ENCODE results near the gene CLIC4. TPM values are rescaled to one million over a fixed set of nuclear protein-coding genes. Genes with fewer than 3 reads are reported as not detected.
"Not testable (repeated sequence)": the region's sequence is repeated elsewhere in the genome, so short reads cannot be mapped to it uniquely, and the experiment has no call there.

Gene CLIC4
- polyA plus RNA-seq, 4 donors: 168 to 230 (median 203) TPM

GRCh38 chr1:24871306-24871901 is 126.2 kb downstream of the CLIC4 start:
- DNase-seq (ENCODE audit: low read depth in 4 of 4, low spot score in 3 of 4): no peak

GRCh38 chr1:24872061-24872850 is 127.0 kb downstream of the CLIC4 start:
- DNase-seq (ENCODE audit: low read depth in 4 of 4, low spot score in 3 of 4): no peak

- DNase-seq (ENCODE audit: low read depth in 4 of 4, low spot score in 3 of 4): no peak
Measured at GRCh38 chr1:24873148-24873547, 127.9 kb downstream of the CLIC4 start.

- no peak for DNase-seq (ENCODE audit: low read depth in 4 of 4, low spot score in 3 of 4)
Measured at GRCh38 chr1:24874056-24874455, 128.8 kb downstream of the CLIC4 start.

- DNase-seq (ENCODE audit: low read depth in 4 of 4, low spot score in 3 of 4): no peak
Measured at GRCh38 chr1:24874611-24875234, 129.5 kb downstream of the CLIC4 start.

GRCh38 chr1:24875257-24875656 is 130.0 kb downstream of the CLIC4 start:
- DNase-seq (ENCODE audit: low read depth in 4 of 4, low spot score in 3 of 4): no peak

- no peak for DNase-seq (ENCODE audit: low read depth in 4 of 4, low spot score in 3 of 4)
Measured at GRCh38 chr1:24875991-24876506, 130.8 kb downstream of the CLIC4 start.

GRCh38 chr1:24878045-24878444 is 132.8 kb downstream of the CLIC4 start:
- no peak for DNase-seq (ENCODE audit: low read depth in 4 of 4, low spot score in 3 of 4)

- no peak for DNase-seq (ENCODE audit: low read depth in 4 of 4, low spot score in 3 of 4)
Measured at GRCh38 chr1:24878775-24879742, 133.8 kb downstream of the CLIC4 start.

GRCh38 chr1:24881034-24881433 is 135.8 kb downstream of the CLIC4 start:
- no peak for DNase-seq (ENCODE audit: low read depth in 4 of 4, low spot score in 3 of 4)

GRCh38 chr1:24884751-24885150 is 139.5 kb downstream of the CLIC4 start:
- DNase-seq (ENCODE audit: low read depth in 4 of 4, low spot score in 3 of 4): no peak

GRCh38 chr1:24886241-24886640 is 141.0 kb downstream of the CLIC4 start:
- DNase-seq (ENCODE audit: low read depth in 4 of 4, low spot score in 3 of 4): no peak

GRCh38 chr1:24888061-24888970 is 143.1 kb downstream of the CLIC4 start:
- DNase-seq (ENCODE audit: low read depth in 4 of 4, low spot score in 3 of 4): no peak

GRCh38 chr1:24888971-24889676 is 143.9 kb downstream of the CLIC4 start:
- no peak for DNase-seq (ENCODE audit: low read depth in 4 of 4, low spot score in 3 of 4)

GRCh38 chr1:24890887-24891286 is 145.6 kb downstream of the CLIC4 start:
- DNase-seq (ENCODE audit: low read depth in 4 of 4, low spot score in 3 of 4): no peak

- not testable (repeated sequence) for DNase-seq (ENCODE audit: low read depth in 4 of 4, low spot score in 3 of 4)
Measured at GRCh38 chr1:24891367-24891766, 146.1 kb downstream of the CLIC4 start.

- no peak for DNase-seq (ENCODE audit: low read depth in 4 of 4, low spot score in 3 of 4)
Measured at GRCh38 chr1:24892188-24893153, 147.2 kb downstream of the CLIC4 start.

GRCh38 chr1:24893431-24893830 is 148.2 kb downstream of the CLIC4 start:
- DNase-seq (ENCODE audit: low read depth in 4 of 4, low spot score in 3 of 4): no peak

Measured in left renal pelvis (tissue), 4 donors.